Fibroblast of lung (primary cell): Measurements from ENCODE around the gene XAB2. TPM values are rescaled to one million over a fixed set of nuclear protein-coding genes. Genes with fewer than 3 reads are reported as not detected.

Source experiments
- DNase-seq, 2 donors: peaks; one replicate each; pipeline versions ENCODE4 v3.0.0 to v3.0.0-alpha.2; 2010; ENCODE audit warnings: low read depth in 2 of 2
- H2AFZ ChIP-seq: 2 replicates; pipeline ENCODE4 v1.5.1; 2012; ENCODE audit warnings: low read length, control low read depth, inconsistent platforms
- H3K27ac ChIP-seq: 2 replicates; pipeline ENCODE4 v1.5.1; 2011; ENCODE audit warnings: low read length, control low read depth; ENCODE audit not compliant: insufficient read depth
- H3K27me3 ChIP-seq: 2 replicates; pipeline ENCODE4 v1.5.1; 2011; ENCODE audit warnings: mild to moderate bottlenecking, low read length; ENCODE audit not compliant: control insufficient read depth, insufficient read depth
- H3K36me3 ChIP-seq: 2 replicates; pipeline ENCODE4 v1.5.1; 2011; ENCODE audit warnings: low read length; ENCODE audit not compliant: control insufficient read depth, insufficient read depth
- H3K4me1 ChIP-seq: 2 replicates; pipeline ENCODE4 v1.5.1; 2011; ENCODE audit warnings: low read length; ENCODE audit not compliant: control insufficient read depth, insufficient read depth; ENCODE audit errors: extremely low read depth
- H3K4me2 ChIP-seq: 2 replicates; pipeline ENCODE4 v1.5.1; 2011; ENCODE audit warnings: low read length, control low read depth; ENCODE audit not compliant: insufficient read depth; ENCODE audit errors: extremely low read depth
- H3K4me3 ChIP-seq, 4 experiments: fragments of 200-600 bp in 1 of 4; sonication (generic) in 1 of 4; replicated peaks in 1 of 4; 2 replicates each; pipeline ENCODE4 v1.5.1; 2011 to 2016; ENCODE audit warnings: low read length in 4 of 4, low read depth in 3 of 4, mild to moderate bottlenecking in 3 of 4, control low read depth in 2 of 4, inconsistent platforms in 1 of 4, mixed read lengths in 1 of 4; ENCODE audit not compliant: insufficient read depth in 1 of 4; ENCODE audit errors: control extremely low read depth in 1 of 4
- H3K79me2 ChIP-seq: 2 replicates; pipeline ENCODE4 v1.5.1; 2012; ENCODE audit warnings: mild to moderate bottlenecking, low read length, inconsistent platforms; ENCODE audit not compliant: control insufficient read depth, insufficient read depth
- H3K9ac ChIP-seq: 2 replicates; pipeline ENCODE4 v1.5.1; 2011; ENCODE audit warnings: mild to moderate bottlenecking, low read length, control low read depth; ENCODE audit not compliant: insufficient read depth
- H3K9me3 ChIP-seq: 2 replicates; pipeline ENCODE4 v1.5.1; 2012; ENCODE audit warnings: low read depth, low read length; ENCODE audit not compliant: control insufficient read depth, insufficient read depth
- H4K20me1 ChIP-seq: 2 replicates; pipeline ENCODE4 v1.5.1; 2011; ENCODE audit warnings: low read length; ENCODE audit not compliant: control insufficient read depth, insufficient read depth; ENCODE audit errors: extremely low read depth
- CTCF ChIP-seq, 2 donors: IDR thresholded peaks in 1 of 2; conservative IDR thresholded peaks in 1 of 2; 1 replicate in 1 of 2; 2 replicates in 1 of 2; pipeline ENCODE4 v1.5.1; 2011 to 2012; ENCODE audit warnings: low read length in 2 of 2, control low read depth in 1 of 2, inconsistent platforms in 1 of 2, low read depth in 1 of 2, mild to moderate bottlenecking in 1 of 2
- EZH2 ChIP-seq: IDR thresholded peaks from 2 replicates; pipeline ENCODE4 v1.5.1; 2012; ENCODE audit warnings: low read length, control low read depth, mild to moderate bottlenecking; ENCODE audit errors: missing control alignments
- polyA plus RNA-seq, 2 donors: library from polyadenylated mRNA; depleted of rRNA in 1 of 2; stranded (reverse) in 1 of 2; unstranded in 1 of 2; fragments of >200 nt; gene quantifications; 2 replicates each; pipeline ENCODE4 v1.2.1, GENCODE V29; 2011 to 2012; ENCODE audit warnings: missing spikeins in 1 of 2
- total RNA-seq: library from RNA; depleted of rRNA; stranded (reverse); fragments of >200 nt; gene quantifications from 2 replicates; pipeline ENCODE4 v1.2.1, GENCODE V29; 2014

XAB2 gene
- total and polyA plus RNA-seq, 2 donors (not counting 1 experiment from before 2014, with no cell fraction given) = 12.5 to 28.2 TPM

GRCh38 chr19:7612282-7613274 lies 16.8 kb downstream of the XAB2 start:
- Histone ChIP-seq H3K4me3 (no peak overlapping the region), H3K27ac (no peak overlapping the region), H3K9me3 (no peaks in the 10 kb centered on the region), H3K4me2 (no peak overlapping the region), H3K9ac (no peak overlapping the region), H4K20me1 (no peaks in the 10 kb centered on the region), H2AFZ (no peak overlapping the region), H3K27me3 (no peaks in the 10 kb centered on the region), H3K79me2 (no peaks in the 10 kb centered on the region), H3K36me3 (no peaks in the 10 kb centered on the region), H3K4me1 (no peaks in the 10 kb centered on the region)
- no peak for TF ChIP-seq EZH2
- no peak for TF ChIP-seq CTCF (conservative IDR thresholded peaks at IDR 0.05 in 1 of 2, IDR thresholded peaks at IDR 0.05 in 1 of 2; ENCODE audit: low read depth in 1 of 2, low read length in 2 of 2)
- no peak for DNase-seq

- Histone ChIP-seq H3K36me3 (no peaks in the 10 kb centered on the region), H3K9me3 (no peaks in the 10 kb centered on the region), H3K4me3 (no peak overlapping the region), H2AFZ (no peak overlapping the region), H3K9ac (no peak overlapping the region), H3K27ac (no peak overlapping the region), H3K4me1 (no peaks in the 10 kb centered on the region), H3K27me3 (no peaks in the 10 kb centered on the region), H3K4me2 (no peak overlapping the region), H3K79me2 (no peaks in the 10 kb centered on the region), H4K20me1 (no peaks in the 10 kb centered on the region)
- TF ChIP-seq EZH2 (no peak), CTCF (conservative IDR thresholded peaks at IDR 0.05 in 1 of 2, IDR thresholded peaks at IDR 0.05 in 1 of 2; ENCODE audit: low read depth in 1 of 2, low read length in 2 of 2) (no peak)
- no peak for DNase-seq
These were observed 17.6 kb downstream of the XAB2 start for GRCh38 chr19:7611541-7612279.
